Activated CD4-positive, CD25-positive, alpha-beta regulatory T cell treated with anti-CD3 and anti-CD28 coated beads, Interleukin-2, amount 50 U/mL, for 16 hours (primary cell): ENCODE data around the gene MBLAC2.

Experiments
- DNase-seq: peaks from one replicate; pipeline ENCODE4 v3.0.0-alpha.2; 2020; ENCODE audit warnings: low read depth, low spot score

Gene MBLAC2

DNA sequence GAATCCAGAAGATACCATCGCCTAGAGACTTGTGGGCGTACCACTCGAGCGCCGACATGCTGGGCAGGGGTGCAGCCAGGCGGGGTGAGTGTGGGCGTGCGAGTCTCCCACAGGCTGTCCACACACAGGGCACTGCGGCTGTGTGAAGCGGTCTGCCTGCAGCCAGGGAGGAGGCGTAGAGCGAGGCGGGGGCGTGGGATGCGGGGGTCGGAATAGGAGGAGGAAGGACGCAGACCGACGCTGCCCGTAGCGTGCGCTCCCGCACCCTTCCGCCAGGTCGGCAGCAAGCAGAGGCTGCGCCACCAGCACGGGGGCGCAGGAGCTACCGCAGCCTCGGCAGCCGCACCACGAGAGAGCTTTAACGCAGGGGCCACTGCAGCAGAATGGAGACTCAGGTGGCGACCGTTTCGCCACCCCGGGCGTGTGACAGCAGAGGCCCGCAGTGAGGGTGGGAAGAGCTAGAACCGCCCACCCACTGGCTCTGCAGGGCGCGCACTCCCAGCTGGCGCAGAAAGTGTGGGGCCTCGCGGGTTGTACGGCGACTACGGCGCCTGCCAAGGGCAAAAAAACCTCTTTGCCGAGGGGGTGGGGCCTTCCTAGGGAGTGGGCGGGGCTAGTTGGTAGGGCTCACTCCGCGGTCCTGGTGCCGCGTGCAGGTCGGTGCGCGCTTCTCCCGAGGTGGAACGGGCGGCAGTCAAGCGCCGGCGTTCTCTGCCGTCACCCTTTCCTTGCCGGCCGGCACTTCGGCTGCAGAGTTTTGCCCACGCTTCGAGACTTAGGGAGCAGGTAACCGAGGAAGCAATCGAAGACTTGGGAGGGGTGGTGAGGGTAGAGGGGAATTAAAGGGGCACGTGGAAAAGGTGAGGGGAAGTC is at the start of gene MBLAC2, which contains the start of gene POLR3G:
Gene MBLAC2, minus strand, starts transcription at position 537 of the 873 bp plus-strand sequence. Its CDS starts 479 bp downstream, at position 58.
Gene POLR3G, plus strand, starts transcription at position 630 of the 873 bp plus-strand sequence. CDS start 10,704 bp downstream, outside the sequence.
- DNase-seq = peak; percentile 83

- DNase-seq = no peak
Measured at GRCh38 chr5:90519081-90519480, 44.5 kb upstream of the MBLAC2 start.

GRCh38 chr5:90518661-90519060 is 44.1 kb upstream of the MBLAC2 start:
- DNase-seq = no peak

DNA sequence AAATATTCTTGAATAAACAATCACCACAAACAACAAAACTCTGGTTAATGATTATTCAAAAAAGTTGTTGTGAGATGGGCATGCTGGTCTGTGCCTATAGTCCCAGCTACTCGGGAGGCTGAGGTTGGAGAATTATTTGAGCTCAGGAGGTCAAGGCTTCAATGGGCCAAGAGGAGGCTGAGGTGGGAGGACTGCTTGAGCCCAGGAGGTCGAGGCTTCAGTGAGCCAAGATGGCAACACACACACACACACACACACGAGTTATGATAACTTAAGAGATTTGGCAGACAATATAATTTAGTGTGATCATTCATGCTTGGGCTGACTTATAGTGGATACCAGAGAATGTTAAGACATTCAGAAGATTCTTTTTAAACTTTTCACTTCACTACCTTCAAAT is 39.9 kb upstream of the MBLAC2 start:
- no peak for DNase-seq

GRCh38 chr5:90510438-90510837 is 35.9 kb upstream of the MBLAC2 start:
- DNase-seq = no peak

- no peak for DNase-seq
Measured at GRCh38 chr5:90506221-90506620, 31.6 kb upstream of the MBLAC2 start.

GRCh38 chr5:90504743-90505142 is 30.2 kb upstream of the MBLAC2 start:
- DNase-seq = no peak

- no peak for DNase-seq
Measured at GRCh38 chr5:90503596-90503995, 29.0 kb upstream of the MBLAC2 start.

- no peak for DNase-seq
Measured at GRCh38 chr5:90495146-90495545, 20.6 kb upstream of the MBLAC2 start.

DNA sequence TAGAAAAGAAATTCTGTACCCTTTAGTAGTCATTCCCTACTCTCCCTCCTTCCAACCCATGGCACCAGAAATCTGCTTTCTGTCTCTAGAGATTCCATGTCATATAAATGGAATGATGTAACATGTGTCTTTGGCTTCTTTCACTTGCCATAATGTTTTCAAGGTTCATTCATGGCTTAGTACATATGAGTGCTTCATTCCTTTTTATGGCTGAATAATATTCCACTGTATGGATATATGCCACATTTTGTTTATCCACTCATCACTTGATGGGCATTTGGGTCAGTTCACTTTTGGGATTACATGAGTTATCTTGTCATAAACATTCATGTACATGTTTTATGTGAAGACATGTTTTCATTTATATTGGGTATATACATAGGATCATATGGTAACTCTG is 19.5 kb upstream of the MBLAC2 start:
- DNase-seq = no peak

- DNase-seq = no peak
Measured at GRCh38 chr5:90488791-90489190, 14.2 kb upstream of the MBLAC2 start.

DNA sequence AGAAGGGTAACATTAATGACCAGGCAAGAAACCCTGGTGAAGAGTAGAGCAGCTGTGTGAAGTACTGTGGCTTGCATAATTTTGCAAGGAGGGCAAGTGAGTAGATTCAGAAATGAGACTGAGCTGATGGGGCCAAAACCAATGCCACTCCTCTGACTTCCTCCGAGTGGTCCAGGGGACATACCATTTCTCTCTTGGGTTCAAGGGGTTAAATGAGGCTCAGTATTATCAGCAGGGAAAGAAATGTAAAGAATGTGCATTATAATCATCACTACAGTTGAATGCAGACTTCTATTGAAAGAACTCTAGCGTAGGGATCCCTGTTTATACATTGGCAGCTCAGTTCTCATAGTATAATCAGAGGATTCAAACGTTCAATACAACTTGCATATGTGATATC is 10.0 kb upstream of the MBLAC2 start:
- no peak for DNase-seq

DNA sequence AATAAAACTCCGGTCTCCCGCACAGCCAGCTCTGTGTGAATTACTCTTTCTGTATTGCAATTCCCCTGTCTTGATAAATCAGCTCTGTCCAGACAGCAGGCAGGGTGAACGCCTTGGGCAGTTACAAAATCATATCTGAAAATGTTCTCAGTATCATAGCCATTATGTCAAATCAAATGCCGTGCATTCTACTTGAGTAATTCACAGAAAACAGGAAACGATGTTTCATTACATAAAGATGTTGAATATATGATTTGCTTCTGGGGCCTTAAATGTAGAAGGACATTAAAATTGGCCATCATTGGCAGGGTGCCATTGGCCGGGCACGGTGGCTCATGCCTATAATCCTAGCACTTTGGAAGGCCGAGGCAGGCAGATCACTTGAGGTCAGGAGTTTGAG is 8.6 kb upstream of the MBLAC2 start:
- DNase-seq = no peak

GRCh38 chr5:90480699-90481098 is 6.1 kb upstream of the MBLAC2 start:
- DNase-seq = no peak

DNA sequence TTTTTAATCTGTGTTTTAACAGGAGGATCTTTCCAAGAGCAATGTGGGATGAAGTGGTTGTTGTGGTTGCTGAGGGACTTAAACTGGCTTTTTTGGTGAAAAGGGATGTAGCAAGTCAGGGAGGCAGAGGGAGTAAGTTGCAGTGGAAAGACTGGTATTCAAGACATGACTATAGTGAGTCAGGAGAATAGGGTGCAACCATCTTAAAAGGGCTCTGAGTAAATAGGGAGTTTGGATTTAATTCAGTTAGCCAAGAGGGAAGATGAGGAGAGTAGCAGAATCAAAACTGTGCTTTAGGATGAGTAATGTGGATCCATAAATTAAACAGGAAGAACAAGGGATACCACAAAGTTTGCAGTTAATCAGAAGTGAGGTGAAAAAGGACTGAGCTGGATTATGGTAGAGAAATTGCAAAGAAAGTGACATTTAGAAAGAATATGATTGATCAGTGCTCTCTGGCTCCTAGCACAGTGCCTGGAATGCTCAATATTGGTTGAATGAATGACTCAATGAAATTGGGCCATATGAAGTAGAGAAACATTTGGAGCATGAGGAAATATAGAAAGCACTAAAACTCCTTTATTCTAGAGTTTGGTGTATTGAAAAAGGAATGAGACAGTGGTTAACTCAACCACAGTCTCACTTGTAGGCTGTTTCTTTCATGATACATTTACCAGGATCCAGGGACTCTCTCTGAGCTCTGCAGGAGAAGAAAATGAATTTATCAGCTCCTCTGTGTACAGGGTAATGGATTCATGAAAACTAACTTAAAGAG is 5.2 kb upstream of the MBLAC2 start:
- no peak for DNase-seq

GRCh38 chr5:90477621-90478215 is 3.1 kb upstream of the MBLAC2 start:
- no peak for DNase-seq

GRCh38 chr5:90477073-90477472 is 2.5 kb upstream of the MBLAC2 start:
- DNase-seq = no peak

DNA sequence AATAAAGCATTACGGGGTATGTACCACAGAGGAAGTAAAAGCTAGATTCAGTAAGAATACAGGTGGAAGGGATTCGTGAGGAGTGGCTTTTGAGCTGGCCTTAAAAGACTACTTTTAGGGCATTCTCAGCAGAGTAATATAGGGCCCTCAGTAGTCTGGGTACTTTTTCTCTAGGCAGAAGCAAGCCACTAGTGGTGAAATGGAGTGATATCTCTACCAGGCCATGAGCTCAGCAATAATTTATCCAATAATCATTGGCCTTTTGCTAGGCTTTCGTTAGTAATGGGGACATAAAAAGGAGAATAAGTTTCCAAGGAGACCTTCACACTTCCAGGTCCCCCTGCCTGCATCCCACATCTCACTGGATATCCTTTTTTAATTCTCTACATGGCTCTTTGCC is 1.8 kb upstream of the MBLAC2 start:
- DNase-seq = no peak

GRCh38 chr5:90475436-90475980 is 937 bp upstream of the MBLAC2 start:
- no peak for DNase-seq

DNA sequence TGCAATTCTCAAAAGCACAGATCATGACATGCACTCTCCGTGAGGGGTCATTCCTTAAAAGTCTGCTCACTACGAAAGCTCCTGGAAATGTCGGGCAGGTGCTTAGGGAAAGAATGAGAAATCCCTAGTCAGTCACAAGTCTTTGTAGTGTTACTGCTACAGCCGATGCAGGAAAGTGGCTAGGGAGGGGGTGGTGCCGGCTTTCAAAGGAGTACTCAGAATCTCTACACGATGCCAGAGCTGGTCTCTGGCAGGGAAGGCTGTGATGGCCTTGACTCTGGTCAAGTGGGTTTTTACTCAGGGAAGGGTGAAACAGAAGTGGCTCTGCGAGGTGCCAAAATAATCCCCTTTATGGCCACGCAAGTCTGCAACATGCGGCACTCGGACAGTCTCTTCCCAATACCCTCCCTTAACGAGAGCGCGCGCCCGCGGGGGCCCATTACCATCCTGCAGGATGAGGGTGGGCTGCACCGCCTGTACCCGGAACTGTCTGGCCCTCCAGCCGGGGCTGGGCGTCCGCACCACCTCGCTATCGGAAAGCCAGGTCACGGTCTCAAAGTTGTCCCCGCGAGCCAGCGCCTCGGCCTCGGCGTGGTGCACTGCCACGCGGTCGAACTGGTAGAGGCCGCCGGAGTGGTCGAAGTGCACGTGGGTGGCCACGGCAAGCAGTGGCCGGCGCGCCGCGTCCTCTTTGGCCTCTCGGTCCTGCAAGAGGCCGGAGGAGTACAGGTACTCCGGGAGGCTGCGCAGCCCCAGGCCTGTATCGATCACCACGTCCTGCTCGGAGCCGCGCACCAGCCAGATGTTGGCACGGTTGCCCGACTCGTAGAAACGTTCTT is 956 bp downstream of the MBLAC2 start:
- no peak for DNase-seq

- DNase-seq = no peak
Measured at GRCh38 chr5:90472783-90473395, 1.7 kb downstream of the MBLAC2 start.
